NCI-H1048 (cell line): ENCODE results near the gene DBF4.
"Not testable (repeated sequence)": the region's sequence is repeated elsewhere in the genome, so short reads cannot be mapped to it uniquely, and the experiment has no call there.

Experiments
- DNase-seq: peaks from one replicate; lab custom pipeline; 2025; lab: John Stamatoyannopoulos, UW

Gene DBF4

DNA sequence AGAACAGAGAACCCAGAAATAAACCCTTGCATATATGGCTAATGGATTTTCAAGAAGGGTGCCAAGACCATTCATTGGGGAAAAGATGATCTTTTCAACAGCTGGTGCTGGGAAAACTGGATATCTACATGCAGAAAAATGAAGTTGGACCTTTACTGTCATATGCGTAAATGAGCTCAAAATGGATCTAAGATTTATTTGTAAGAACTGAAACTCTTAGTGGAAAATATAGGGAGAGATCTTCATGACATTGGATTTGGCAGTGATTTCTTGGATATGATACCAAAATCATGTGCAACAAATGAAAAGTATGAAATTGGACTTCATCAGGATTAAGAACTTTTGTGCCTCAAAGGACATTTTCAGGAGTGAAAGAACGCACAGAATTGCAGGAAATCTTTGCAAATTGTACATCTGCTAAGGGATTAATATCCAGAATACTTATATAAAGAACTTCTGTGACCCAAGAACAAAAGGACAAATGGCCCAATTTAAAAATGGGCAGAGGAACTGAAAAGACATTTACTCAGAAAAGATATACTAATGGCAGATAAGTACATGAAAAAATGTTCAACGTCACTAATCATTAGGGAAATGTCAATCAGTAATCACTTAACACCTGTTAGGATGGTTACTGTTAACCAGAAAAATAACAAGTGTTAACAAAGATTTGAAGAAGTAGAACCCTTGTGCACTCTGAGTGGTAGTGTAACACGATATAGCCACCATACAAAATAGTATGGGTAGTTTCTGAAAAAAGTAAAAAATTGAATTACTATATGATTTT, 6.1 kb downstream of the DBF4 start:
- DNase-seq: no peak

DNA sequence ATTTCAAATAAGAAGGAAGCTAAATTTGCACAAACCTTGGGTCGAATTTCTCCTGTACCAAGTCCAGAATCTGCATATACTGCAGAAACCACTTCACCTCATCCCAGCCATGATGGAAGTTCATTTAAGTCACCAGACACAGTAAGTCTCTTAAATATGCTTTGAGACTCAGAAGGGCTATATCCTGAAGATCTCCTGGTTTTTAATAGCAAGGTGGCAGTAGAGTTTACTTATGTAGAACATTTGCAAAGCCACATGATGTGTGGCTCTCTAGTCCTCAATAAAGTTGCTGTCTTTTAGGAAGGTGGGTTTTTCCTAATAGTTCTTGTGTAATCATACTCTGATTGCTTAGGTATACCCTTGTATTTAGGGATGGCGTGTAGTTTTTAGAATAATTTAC, 8.7 kb downstream of the DBF4 start:
- no peak for DNase-seq

DNA sequence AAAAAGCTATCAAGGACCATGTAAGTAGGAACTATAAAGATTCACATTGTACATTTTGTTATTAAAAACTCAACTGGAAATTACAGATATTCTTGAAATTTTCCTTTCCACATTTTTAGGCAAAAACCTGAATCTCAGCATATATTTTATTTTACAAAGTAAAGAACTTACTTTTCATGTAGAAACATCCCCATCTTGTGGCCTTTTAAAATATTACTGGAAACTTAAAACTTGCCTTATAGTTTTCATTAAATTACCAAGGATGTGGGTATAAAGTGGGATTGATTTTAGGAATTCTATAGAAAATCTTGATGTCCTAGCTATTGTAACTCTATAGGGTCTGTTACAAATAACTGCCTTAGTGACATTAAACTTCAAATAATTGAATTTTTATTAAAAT, 10.6 kb downstream of the DBF4 start:
- no peak for DNase-seq

DNA sequence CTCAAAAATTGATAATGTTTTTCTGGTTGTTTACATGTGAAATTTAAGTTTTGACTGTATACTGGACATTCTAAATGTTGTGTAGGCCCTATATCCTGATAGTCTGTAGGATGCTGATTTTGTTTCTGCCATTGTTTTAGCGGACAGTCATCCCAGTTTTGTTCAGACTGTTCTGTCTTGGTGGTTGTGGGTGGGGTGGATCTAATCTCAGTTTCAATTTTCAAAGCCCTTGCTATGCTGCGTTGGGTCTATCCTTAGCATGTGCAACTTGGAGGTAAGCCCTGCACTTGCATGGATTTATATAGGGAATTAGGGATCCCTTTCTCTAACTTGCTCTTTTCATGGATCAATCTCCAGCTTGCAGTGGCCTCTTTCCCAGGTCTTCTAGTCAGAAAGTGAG, 19.1 kb downstream of the DBF4 start:
- no peak for DNase-seq

DNA sequence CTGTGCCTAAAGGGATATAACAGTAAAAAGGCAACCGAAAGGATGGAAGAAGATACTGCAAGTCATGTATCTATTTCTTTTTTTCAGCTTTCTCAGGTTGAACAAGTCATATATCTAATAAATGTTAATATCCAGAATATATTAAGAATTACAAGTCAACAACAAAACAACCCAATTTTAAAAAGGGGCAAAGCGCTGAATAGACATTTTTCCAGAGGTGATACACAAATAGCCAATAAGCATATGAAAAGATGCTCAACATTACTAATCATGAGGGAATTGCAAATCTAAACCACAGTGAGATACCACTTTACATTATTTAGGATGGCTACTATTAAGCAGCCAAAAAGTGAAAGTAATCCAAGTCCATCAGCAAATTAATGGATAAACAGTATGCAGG, 23.0 kb downstream of the DBF4 start:
- DNase-seq: no peak

DNA sequence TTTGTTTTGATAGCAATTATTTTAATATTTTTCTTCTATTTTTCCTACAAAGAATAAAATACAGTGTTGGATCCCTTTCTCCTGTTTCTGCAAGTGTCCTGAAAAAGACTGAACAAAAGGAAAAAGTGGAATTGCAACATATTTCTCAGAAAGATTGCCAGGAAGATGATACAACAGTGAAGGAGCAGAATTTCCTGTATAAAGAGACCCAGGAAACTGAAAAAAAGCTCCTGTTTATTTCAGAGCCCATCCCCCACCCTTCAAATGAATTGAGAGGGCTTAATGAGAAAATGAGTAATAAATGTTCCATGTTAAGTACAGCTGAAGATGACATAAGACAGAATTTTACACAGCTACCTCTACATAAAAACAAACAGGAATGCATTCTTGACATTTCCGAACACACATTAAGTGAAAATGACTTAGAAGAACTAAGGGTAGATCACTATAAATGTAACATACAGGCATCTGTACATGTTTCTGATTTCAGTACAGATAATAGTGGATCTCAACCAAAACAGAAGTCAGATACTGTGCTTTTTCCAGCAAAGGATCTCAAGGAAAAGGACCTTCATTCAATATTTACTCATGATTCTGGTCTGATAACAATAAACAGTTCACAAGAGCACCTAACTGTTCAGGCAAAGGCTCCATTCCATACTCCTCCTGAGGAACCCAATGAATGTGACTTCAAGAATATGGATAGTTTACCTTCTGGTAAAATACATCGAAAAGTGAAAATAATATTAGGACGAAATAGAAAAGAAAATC, 31.0 kb downstream of the DBF4 start:
- DNase-seq: not testable (repeated sequence)

DNA sequence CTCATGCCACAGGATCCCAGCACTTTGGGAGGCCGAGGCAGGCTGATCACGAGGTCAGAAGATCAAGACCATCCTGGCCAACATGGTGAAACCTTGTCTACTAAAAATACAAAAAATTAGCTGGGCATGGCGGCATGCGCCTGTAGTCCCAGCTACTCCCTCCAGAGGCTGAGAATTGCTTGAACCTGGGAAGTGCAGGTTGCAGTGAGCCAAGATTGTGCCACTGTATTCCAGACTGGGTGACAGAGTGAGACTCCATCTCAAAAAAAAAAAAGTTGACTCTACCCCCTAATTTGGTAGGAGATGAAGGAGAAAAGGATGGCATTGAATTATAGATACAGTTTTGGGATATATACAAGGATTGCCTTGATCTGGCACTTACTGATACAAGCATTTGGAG, 32.5 kb downstream of the DBF4 start:
- not testable (repeated sequence) for DNase-seq

DNA sequence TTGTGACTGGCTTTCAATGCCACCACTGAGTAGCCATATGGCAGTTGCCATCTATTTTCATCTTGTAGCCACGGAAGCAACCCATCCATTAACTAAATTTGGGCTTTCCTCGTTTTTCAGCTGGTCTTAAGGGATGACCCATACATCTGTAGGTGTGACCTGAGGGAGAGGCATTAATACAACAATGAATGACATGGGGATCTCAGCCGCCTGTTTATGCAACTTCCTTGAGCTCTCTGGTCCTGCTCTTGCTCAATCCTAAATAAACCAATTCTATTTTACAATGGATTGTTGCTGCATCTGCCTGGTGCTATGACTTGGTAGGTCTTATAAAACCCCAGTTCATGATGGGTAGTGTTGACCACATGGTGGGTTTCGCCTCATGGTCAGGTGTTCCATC, 35.8 kb downstream of the DBF4 start:
- no peak for DNase-seq

DNA sequence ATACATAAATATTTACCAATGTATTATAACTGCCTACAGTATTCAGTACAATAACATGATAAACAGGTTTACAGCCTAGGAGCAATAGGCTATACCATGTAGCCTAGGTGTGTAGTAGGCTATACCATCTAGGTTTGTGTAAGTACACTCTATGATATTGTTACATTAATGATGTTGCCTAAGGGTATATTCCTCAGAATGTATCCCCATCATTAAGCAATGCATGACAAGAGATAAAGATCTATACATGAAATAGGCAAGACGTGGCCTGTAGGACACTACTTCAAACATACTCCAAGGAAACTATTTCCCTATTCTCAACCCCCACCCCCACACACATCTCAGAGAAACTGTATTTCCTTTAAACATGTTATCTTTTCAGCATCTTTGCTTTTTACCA, 42.4 kb downstream of the DBF4 start:
- no peak for DNase-seq

DNA sequence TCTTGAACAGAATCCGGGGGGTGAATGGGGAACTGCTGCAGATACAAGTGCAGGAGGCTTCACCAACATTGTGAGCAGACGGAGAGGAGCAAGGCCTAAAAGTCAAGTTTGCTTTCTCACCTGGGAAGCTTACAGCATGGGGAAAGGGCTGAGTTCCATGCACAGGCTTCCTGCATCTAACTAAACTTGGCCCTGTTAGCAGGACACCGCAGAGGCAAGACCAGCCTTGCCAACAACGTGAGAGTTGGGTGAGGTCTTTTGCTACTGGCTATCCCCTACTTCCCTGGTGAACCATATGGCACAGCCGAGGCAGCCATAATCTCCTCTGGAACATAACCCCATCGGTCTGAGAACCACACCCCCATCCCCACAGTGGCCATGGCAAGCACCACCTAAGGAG, 43.6 kb downstream of the DBF4 start:
- no peak for DNase-seq

DNA sequence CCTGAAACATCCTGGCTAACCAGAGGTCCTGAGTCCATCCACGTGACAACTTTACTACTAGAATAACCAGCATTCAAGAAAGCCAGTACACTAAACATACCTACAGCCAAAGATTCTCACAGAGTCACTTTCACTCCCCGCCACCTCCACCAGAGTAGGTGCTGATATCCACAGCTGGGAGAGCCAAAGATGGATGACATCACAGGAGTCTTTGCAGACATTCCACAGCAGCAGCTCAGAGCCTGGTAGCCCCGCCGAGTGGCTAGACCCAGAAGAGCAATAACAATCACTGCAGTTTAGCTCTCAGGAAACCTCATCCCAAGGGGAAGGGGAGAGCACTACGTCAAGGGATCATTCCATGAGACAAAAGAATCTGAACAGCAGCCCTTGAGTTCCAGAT, 44.3 kb downstream of the DBF4 start:
- DNase-seq: no peak

DNA sequence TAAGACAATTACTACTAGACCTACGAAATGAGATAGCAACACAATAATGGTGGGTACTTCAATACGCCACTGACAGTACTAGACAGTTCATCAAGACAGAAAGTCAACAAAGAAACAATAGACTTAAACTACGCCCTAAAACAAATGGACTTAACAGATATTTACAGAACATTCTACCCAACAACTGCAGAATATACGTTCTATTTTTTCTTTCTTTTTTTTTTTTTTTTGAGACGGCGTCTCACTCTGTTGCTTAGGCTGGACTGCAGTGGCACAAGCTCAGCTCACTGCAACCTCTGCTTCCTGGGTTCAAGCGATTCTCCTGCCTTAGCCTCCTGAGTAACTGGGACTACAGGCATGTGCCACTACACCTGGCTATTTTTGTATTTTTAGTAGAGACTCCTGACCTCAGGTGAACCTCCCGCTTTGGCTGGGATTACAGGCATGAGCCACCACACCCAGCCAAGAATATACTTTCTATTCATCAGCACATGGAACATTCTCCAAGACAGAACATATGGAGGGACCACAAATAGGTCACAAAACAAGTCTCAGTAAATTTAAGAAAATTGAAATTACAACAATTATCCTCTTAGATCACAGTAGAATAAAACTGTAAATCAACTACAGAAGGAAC, 46.6 kb downstream of the DBF4 start:
- DNase-seq: not testable (repeated sequence)

DNA sequence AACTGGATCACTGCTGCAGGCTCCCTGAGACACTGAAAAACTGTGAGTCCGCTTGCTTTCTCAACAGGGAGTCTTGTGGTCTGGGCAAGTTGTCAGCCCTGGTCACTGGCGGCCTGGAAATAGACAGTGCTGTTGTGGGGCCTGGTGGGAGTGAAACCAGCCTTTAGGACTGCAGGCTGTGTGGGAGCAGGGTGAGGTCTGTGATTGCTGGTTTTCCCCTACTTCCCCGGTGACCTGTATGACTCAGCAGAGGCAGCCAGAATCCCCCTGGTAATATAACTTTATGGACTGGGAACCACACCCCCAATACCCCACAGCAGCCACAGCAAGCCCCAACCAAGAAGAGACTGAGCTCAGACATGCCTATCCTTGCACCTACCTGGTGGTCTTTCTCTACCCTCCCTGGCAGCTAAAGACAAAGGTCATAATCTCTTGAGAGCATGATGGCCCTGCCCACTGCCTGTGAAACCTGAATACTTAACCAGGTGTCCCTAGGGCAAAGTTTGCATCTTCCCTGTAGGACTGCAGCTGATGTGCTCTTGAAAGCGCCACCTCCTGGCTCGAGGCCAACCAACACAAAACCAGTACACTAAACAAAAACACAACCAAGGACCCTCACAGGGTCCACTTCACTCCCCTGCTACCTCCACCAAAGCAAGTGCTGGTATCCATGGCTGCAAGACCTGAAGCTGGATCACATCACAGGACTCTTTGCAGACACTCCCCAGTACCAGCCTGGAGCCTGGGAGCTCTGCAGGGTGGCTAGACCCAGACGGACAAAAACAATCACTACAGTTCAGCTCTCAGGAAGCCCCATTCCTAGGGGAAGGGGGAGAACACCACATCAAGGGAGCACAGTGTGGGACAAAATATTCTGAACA, 50.5 kb downstream of the DBF4 start:
- DNase-seq: no peak

DNA sequence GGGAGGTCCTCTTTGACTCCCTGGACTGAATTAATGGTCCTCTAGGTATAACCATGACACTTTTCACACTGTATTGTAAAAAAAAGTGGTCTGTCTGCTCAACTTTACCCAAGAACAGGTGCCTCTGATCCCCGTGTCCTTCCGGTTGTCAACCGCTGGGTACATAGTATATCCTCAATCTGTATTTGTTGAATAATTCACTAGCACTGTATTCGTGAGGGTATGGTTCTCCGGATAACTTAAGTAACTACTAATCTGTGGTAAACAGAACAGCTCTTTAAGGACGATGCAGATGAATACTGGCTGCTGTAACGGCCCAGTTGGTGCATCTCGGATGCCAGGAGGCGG, 57.3 kb downstream of the DBF4 start:
- DNase-seq: no peak

DNA sequence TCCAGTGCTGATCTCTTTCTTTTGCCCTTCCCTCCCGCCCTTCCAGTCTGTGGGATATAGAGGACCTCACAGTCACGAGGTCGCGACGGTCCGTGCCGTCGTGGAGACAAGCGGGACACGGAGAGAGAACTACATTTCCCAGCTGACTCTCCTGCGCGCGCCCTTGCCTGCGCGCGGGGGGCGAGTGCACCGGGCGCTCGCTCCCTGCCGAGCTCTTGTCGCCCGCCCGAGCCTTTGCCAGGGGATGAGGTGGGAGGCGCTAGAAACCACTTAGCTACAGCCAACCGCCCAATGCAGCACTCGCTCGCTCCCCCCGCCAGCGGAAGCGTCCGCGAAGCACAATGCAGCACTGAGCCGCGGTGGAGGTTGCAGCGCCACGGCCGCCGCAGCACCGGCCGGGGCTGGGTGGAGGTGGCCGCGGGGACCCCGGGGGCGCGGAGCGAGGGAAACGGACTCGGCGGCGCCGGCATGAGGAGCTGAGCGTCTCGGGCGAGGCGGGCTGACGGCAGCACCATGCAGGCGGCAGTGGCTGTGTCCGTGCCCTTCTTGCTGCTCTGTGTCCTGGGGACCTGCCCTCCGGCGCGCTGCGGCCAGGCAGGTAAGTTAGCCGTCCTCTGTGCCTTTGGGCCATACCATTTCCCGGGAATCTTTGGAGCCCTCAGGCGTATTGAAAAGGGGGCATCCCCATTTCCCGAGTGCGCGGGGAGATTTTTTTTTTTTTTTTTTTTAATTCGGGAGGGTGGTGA, 57.8 kb downstream of the DBF4 start, which contains the start of gene ADAM22:
Gene ADAM22 (plus strand): TSS at position 299 of the 746 bp plus-strand sequence. CDS start 215 bp downstream, at position 514.
- DNase-seq: peak; percentile 92

DNA sequence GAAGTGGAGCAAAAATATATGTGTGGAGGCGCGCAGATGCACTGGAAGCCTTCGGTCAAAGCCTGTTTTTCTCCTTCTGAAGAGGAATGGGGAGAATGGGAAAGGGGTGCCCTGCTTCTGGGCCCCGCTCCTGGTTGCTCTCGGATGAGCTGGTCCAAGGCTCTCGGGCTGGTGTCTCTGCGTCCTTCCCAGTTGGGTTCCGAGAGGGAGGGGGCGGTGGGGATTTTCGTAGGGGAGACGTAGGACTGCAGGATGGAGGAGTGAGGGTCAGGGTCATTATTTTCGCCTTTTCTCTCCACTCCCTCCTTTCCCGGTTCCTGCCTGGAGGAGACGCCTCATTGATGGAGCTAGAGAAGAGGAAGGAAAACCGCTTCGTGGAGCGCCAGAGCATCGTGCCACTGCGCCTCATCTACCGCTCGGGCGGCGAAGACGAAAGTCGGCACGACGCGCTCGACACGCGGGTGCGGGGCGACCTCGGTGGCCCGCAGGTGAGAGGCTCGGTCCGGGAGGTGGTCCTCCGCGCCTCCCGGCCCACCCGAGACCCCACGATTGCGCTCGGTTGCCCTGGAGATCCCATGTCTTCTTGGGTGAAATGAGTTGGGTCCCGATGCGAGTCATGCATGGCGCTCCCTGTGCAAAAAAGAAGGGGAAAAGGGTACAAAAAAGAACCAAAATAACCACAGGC, 58.5 kb downstream of the DBF4 start:
- DNase-seq: peak; percentile 9

DNA sequence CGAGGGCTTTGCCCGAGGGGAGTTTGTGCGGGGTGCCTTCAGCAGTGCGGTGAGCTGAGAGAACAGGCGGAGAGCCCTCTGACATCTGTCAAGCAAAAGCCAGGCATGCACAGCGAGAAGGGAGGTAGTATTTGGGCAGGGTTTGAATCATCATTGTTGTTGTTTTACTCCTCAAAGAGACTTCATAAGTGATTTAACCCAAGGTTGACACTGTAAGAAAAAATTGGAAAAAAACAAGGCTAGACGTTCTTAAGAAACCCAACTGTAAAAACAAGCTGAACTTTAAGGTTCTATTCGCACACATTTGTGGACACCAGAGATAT, 59.1 kb downstream of the DBF4 start:
- no peak for DNase-seq

DNA sequence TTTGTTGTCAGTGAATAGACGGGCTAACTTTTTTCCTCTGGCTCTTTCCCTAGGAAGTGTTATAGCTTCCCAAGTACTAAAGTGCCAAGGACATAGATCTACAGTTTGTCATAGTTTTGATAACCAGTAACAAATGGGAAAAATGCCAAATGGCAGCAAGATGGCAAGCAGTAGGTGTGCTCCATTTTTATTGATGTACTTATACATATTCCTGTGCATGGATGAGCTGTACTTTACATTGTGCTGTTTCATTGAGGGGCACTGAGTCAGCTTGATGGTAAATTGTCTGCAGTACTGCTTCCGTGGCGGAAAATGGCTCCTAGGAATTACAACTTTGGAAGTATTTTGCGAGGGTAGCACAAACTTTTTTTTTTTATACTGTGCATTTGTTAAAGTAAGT, 64.8 kb downstream of the DBF4 start:
- no peak for DNase-seq

DNA sequence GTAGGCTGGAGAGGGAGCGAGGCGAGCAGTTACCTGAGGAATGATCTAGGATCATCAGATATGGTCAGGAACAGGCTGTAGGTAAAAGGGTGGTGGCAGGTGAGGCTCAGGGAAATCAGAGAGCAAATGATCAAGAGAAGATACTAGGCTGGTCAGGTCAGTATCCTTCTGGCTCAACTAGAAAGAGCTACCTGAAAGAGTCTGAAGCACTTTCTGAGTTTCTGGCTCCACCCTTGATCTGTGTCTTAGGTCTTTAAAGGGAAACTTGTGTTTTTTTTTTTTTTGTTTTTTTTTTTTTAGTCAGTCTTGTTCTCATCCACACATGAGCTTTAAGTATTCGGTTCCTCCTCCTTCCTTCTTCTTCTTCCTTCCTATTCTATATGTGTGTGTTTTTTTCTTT, 68.3 kb downstream of the DBF4 start:
- DNase-seq: no peak

DNA sequence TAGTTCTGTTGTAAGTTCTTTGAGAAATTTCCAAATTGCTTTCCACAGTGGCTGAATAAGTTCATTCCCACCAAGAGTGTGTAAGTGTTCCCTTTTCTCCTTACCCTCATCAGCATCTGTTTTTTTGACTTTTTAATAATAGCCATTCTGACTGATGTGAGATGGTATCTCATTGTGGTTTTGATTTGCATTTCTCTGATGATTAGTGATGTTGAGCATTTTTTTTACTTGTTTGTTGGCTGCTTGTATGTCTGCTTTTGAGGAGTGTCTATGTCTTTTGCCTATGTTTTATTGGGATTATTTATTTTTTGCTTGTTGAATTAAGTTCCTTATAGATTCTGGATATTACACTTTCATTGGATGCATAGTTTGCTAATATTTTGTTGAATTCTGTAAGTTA, 69.6 kb downstream of the DBF4 start:
- not testable (repeated sequence) for DNase-seq

DNA sequence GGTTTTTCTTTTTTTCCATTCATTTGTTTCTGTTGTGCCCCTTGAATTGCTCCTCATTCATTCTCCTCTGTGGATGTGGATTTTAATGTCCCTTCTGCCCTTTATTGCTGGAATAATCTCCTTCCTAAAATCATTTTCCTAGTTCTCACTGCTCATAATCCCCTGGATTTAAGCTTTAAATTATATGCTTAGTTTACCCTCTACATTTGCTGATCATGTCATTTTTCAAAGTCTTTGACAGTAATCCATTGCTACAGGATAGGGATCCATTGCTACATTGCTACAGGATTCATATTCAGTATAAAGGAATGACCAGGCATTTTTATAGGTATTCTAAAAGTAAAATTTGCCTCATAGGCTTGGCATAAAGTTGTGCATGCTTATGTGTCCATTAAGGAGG, 72.1 kb downstream of the DBF4 start:
- DNase-seq: no peak
